OCI-LY3 (cell line): ENCODE data around the gene LIPC.

Experiments
- H2AFZ ChIP-seq: fragments of 200-600, 300-600 bp; shearing (Covaris generic); 2 replicates; pipeline ENCODE4 v1.6.0; 2014; ENCODE audit warnings: antibody characterized with exemption, low read depth, low read length
- H3K27ac ChIP-seq: fragments of 200-600, 300-600 bp; sonication (generic); 2 replicates; pipeline ENCODE4 v1.5.1; 2014; ENCODE audit warnings: mild to moderate bottlenecking, low read length, moderate library complexity, mixed read lengths
- H3K27me3 ChIP-seq: fragments of 200-600, 300-600 bp; sonication (generic); 2 replicates; pipeline ENCODE4 v1.6.1; 2014; ENCODE audit warnings: low read depth, low read length, mixed read lengths
- H3K36me3 ChIP-seq: fragments of 200-600, 300-600 bp; sonication (generic); replicated peaks from 2 replicates; pipeline ENCODE3; 2014; ENCODE audit warnings: low read depth, low read length, mixed read lengths
- H3K4me1 ChIP-seq: fragments of 300-600, 200-600 bp; sonication (generic); 2 replicates; pipeline ENCODE4 v1.6.1; 2014; ENCODE audit warnings: low read length, mixed read lengths
- H3K4me2 ChIP-seq: fragments of 200-600, 300-600 bp; sonication (generic); 2 replicates; pipeline ENCODE4 v1.6.1; 2014; ENCODE audit warnings: low read length, mixed read lengths
- H3K4me3 ChIP-seq: fragments of 300-600, 200-600 bp; sonication (generic); 2 replicates; pipeline ENCODE4 v1.5.1; 2014; ENCODE audit warnings: antibody characterized with exemption, mild to moderate bottlenecking, low read length, moderate library complexity
- H3K79me2 ChIP-seq: fragments of 300-600, 200-600 bp; shearing (Covaris generic); 2 replicates; pipeline ENCODE4 v1.6.1; 2014; ENCODE audit warnings: mild to moderate bottlenecking, low read length, mixed read lengths
- H3K9ac ChIP-seq: fragments of 300-600, 200-600 bp; shearing (Covaris generic); 2 replicates; pipeline ENCODE4 v1.6.0; 2014; ENCODE audit warnings: mild to moderate bottlenecking, low read length, moderate library complexity
- H3K9me3 ChIP-seq: fragments of 200-600, 300-600 bp; shearing (Covaris generic); 2 replicates; pipeline ENCODE4 v1.6.1; 2014; ENCODE audit warnings: low read length, mixed read lengths; ENCODE audit not compliant: insufficient read depth
- H4K20me1 ChIP-seq: fragments of 200-600, 300-600 bp; sonication (generic); 2 replicates; pipeline ENCODE4 v1.6.1; 2016; ENCODE audit warnings: low read length, mixed read lengths; ENCODE audit not compliant: insufficient read depth
- EZH2phosphoT487 ChIP-seq: fragments of 200-600 bp; shearing (Covaris generic); IDR thresholded peaks from 2 replicates; pipeline ENCODE4 v1.6.1; 2018; ENCODE audit warnings: antibody characterized with exemption, mixed run types, low read depth
- TF ChIP-seq, protein P1 (sequence below): fragments of 200-600, 300-600 bp; sonication (generic); IDR thresholded peaks from 2 replicates; pipeline ENCODE4 v1.5.1; 2014; ENCODE audit warnings: antibody characterized with exemption, low read length, low read depth

Gene LIPC

GRCh38 chr15:58427987-58428386 is 3.8 kb upstream of the LIPC start:
- peaks cover 3% of the 10 kb centered on the region; the same call in 1 of the 2 replicates for H3K27me3 ChIP-seq
- peaks cover 7% of the 10 kb centered on the region; the same call in 1 of the 2 replicates for H3K4me1 ChIP-seq
- H3K79me2 ChIP-seq: no peaks in the 10 kb centered on the region
- no peak overlapping the region for H3K4me3 ChIP-seq
- no peak overlapping the region for H3K4me2 ChIP-seq
- no peaks in the 10 kb centered on the region for H4K20me1 ChIP-seq
- H3K36me3 ChIP-seq: no peaks in the 10 kb centered on the region
- H3K9me3 ChIP-seq: no peaks in the 10 kb centered on the region
- H2AFZ ChIP-seq: no peak overlapping the region
- no peak overlapping the region for H3K9ac ChIP-seq
- TF ChIP-seq EZH2phosphoT487: no peak
- TF ChIP-seq, protein P1, sequence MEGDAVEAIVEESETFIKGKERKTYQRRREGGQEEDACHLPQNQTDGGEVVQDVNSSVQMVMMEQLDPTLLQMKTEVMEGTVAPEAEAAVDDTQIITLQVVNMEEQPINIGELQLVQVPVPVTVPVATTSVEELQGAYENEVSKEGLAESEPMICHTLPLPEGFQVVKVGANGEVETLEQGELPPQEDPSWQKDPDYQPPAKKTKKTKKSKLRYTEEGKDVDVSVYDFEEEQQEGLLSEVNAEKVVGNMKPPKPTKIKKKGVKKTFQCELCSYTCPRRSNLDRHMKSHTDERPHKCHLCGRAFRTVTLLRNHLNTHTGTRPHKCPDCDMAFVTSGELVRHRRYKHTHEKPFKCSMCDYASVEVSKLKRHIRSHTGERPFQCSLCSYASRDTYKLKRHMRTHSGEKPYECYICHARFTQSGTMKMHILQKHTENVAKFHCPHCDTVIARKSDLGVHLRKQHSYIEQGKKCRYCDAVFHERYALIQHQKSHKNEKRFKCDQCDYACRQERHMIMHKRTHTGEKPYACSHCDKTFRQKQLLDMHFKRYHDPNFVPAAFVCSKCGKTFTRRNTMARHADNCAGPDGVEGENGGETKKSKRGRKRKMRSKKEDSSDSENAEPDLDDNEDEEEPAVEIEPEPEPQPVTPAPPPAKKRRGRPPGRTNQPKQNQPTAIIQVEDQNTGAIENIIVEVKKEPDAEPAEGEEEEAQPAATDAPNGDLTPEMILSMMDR: no peak
- no peak overlapping the region for H3K27ac ChIP-seq

DNA sequence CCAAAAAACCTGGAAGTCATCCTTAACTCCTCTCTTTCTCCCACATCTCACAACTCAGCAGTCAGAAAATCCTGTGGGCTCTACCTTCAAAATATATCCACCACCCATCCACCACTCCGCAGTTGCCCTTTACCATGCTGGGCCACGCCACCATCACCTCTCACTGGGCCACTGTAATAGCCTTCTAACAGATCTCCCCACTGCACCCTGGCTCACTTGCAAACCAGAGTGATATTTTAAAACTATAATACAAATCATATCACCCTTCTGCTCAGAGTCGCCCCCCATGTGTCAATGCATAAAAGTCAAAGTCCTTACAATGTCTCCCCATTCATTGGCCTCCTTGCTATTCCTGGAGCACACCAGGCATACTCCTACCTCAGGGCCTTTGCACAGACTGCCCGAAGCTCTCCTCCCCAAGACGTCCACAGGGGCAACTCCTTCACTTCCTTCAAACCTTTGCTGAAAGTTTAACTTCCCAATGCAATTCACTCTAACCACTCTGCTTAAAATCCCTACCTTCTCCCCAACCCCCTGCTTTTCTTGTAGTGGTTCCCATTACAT is 1.5 kb upstream of the LIPC start:
- Histone ChIP-seq H2AFZ (no peak overlapping the region), H4K20me1 (no peaks in the 10 kb centered on the region), H3K27ac (no peak overlapping the region), H3K36me3 (no peaks in the 10 kb centered on the region), H3K79me2 (no peaks in the 10 kb centered on the region), H3K4me3 (no peak overlapping the region), H3K4me1 (no peaks in the 10 kb centered on the region), H3K9me3 (no peaks in the 10 kb centered on the region), H3K9ac (no peak overlapping the region), H3K4me2 (no peak overlapping the region), H3K27me3 (peaks cover 3% of the 10 kb centered on the region; the same call in 1 of the 2 replicates)
- TF ChIP-seq, protein P1: no peak
- TF ChIP-seq EZH2phosphoT487: no peak

DNA sequence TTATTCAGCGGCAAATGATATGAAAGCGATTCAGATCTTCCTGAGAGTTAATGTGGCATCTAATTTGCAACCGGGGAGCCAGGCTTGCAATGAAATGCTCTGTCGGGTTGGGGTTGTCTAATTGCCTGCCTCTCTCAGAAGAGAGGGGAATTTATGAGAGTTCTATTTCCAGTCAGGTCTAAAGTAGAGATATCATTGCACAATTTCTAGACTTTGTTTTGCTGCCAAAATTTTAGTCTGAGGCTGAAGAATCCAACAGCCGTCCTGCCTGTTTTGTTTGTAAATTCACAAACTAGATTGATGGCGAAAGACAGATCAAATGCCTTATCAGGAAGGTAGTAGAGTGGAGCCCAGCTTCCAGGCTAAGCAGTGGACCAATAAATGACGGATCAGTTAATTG is 610 bp downstream of the LIPC start:
- peaks cover 3% of the 10 kb centered on the region; the same call in 1 of the 2 replicates for H3K27me3 ChIP-seq
- TF ChIP-seq EZH2phosphoT487: no peak
- TF ChIP-seq, protein P1: no peak
- H3K4me2 ChIP-seq: no peak overlapping the region
- H2AFZ ChIP-seq: no peak overlapping the region
- H3K9me3 ChIP-seq: no peaks in the 10 kb centered on the region
- H3K4me3 ChIP-seq: no peak overlapping the region
- H3K36me3 ChIP-seq: no peaks in the 10 kb centered on the region
- no peaks in the 10 kb centered on the region for H3K79me2 ChIP-seq
- H3K9ac ChIP-seq: no peak overlapping the region
- no peaks in the 10 kb centered on the region for H3K4me1 ChIP-seq
- no peaks in the 10 kb centered on the region for H4K20me1 ChIP-seq
- H3K27ac ChIP-seq: no peak overlapping the region

DNA sequence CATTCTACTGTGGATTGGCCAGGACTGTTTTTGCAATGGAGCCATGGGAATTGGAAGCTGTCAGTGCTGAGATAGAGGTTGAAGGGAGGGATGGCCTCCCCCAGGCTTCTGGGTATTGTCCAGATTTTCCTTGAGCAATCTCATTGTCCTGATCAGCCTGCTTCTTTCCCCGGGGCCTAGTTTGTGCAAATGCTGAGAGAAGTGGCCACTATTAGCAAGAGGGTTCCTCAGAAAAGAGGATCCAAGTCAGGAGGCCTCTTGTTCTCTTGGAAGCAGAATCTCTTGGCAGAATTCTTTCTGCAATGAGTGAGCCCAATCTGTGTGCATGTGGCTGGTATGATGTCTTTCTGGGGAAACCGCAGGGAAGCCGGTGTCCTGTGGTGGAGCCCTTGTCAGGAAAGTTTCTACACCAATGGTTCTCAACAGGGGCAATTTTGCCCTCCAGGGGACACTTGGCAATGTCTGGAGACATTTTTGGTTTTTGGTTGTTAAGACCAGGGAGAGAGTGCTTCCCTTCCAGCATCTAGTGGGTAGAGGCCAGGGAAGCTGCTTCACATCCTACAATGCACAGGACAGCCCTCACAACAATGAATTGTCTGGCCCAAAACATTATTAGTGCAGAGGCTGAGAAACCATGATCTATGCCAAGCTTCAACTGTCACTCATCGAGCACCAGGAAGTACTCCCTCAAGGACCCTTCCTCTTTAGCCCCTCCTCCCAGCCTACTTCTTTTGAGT is 2.0 kb downstream of the LIPC start:
- Histone ChIP-seq H3K27ac (no peak overlapping the region), H2AFZ (no peak overlapping the region), H3K4me2 (no peak overlapping the region), H3K4me1 (no peaks in the 10 kb centered on the region), H3K4me3 (no peak overlapping the region), H3K36me3 (no peaks in the 10 kb centered on the region), H3K27me3 (peaks cover 3% of the 10 kb centered on the region; the same call in 1 of the 2 replicates), H3K9ac (no peak overlapping the region), H3K9me3 (no peaks in the 10 kb centered on the region), H3K79me2 (no peaks in the 10 kb centered on the region), H4K20me1 (no peaks in the 10 kb centered on the region)
- TF ChIP-seq, protein P1: no peak
- no peak for TF ChIP-seq EZH2phosphoT487
